ENCODE measurements around the gene IGFBP6.

DNA sequence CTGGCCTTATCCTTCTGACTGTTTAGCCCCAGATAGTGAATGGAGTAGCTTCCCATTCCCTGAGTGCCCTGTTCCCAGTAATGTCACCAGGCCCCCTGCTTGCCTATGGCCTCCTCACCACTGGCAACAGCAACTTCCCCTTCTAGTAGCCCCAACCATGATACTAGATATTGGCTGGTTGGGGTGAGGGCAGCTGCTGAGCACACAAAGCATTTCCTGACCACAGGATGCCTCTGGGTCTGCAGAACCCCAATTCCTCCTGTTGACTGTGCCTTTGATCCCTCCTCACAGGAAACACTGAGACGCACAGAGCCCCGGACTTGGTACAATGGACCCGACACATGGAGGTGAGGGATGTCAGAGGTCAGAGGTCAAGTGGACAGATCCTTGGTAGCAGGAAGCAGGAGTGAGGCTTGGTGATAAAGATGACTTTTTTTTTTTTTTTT lies 6.4 kb downstream of the IGFBP6 start:
- no peak for TF ChIP-seq MYNN (tag by site-specific recombination; IDR thresholded peaks at IDR 0.05; ENCODE audit: borderline replicate concordance)
- no peak for TF ChIP-seq GLIS1 (tag by site-specific recombination; IDR thresholded peaks at IDR 0.05)
- TF ChIP-seq, protein P1, sequence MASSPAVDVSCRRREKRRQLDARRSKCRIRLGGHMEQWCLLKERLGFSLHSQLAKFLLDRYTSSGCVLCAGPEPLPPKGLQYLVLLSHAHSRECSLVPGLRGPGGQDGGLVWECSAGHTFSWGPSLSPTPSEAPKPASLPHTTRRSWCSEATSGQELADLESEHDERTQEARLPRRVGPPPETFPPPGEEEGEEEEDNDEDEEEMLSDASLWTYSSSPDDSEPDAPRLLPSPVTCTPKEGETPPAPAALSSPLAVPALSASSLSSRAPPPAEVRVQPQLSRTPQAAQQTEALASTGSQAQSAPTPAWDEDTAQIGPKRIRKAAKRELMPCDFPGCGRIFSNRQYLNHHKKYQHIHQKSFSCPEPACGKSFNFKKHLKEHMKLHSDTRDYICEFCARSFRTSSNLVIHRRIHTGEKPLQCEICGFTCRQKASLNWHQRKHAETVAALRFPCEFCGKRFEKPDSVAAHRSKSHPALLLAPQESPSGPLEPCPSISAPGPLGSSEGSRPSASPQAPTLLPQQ (tag by site-specific recombination; IDR thresholded peaks at IDR 0.05) = no peak
- TF ChIP-seq, protein P2, sequence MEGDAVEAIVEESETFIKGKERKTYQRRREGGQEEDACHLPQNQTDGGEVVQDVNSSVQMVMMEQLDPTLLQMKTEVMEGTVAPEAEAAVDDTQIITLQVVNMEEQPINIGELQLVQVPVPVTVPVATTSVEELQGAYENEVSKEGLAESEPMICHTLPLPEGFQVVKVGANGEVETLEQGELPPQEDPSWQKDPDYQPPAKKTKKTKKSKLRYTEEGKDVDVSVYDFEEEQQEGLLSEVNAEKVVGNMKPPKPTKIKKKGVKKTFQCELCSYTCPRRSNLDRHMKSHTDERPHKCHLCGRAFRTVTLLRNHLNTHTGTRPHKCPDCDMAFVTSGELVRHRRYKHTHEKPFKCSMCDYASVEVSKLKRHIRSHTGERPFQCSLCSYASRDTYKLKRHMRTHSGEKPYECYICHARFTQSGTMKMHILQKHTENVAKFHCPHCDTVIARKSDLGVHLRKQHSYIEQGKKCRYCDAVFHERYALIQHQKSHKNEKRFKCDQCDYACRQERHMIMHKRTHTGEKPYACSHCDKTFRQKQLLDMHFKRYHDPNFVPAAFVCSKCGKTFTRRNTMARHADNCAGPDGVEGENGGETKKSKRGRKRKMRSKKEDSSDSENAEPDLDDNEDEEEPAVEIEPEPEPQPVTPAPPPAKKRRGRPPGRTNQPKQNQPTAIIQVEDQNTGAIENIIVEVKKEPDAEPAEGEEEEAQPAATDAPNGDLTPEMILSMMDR (tag by site-specific recombination; IDR thresholded peaks at IDR 0.05) = no peak
- no peak for TF ChIP-seq ZNF544 (tag by site-specific recombination; IDR thresholded peaks at IDR 0.05)
- TF ChIP-seq, protein P3, sequence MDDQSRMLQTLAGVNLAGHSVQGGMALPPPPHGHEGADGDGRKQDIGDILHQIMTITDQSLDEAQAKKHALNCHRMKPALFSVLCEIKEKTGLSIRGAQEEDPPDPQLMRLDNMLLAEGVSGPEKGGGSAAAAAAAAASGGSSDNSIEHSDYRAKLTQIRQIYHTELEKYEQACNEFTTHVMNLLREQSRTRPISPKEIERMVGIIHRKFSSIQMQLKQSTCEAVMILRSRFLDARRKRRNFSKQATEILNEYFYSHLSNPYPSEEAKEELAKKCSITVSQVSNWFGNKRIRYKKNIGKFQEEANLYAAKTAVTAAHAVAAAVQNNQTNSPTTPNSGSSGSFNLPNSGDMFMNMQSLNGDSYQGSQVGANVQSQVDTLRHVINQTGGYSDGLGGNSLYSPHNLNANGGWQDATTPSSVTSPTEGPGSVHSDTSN (CRISPR knock-in tag; IDR thresholded peaks at IDR 0.05) = no peak
- TF ChIP-seq ZIC2 (tag by site-specific recombination; IDR thresholded peaks at IDR 0.05) = no peak
- TF ChIP-seq SP2 (tag by site-specific recombination; IDR thresholded peaks at IDR 0.05) = no peak
- no peak for TF ChIP-seq ZNF311 (tag by site-specific recombination; IDR thresholded peaks at IDR 0.05; ENCODE audit: borderline replicate concordance)
- TF ChIP-seq ZFP41 (tag by site-specific recombination; IDR thresholded peaks at IDR 0.05; ENCODE audit: borderline replicate concordance) = no peak
- no peak for TF ChIP-seq ZNF707 (tag by site-specific recombination; IDR thresholded peaks at IDR 0.05)
- no peak for TF ChIP-seq ZNF433 (tag by site-specific recombination; IDR thresholded peaks at IDR 0.05; ENCODE audit: low read depth)
- TF ChIP-seq, protein P4, sequence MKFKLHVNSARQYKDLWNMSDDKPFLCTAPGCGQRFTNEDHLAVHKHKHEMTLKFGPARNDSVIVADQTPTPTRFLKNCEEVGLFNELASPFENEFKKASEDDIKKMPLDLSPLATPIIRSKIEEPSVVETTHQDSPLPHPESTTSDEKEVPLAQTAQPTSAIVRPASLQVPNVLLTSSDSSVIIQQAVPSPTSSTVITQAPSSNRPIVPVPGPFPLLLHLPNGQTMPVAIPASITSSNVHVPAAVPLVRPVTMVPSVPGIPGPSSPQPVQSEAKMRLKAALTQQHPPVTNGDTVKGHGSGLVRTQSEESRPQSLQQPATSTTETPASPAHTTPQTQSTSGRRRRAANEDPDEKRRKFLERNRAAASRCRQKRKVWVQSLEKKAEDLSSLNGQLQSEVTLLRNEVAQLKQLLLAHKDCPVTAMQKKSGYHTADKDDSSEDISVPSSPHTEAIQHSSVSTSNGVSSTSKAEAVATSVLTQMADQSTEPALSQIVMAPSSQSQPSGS (tag by site-specific recombination; IDR thresholded peaks at IDR 0.05; ENCODE audit: low read depth) = no peak

Data from HEK293 (cell line).